ENCODE data around the gene RAI14.

- TF ChIP-seq, protein P1, sequence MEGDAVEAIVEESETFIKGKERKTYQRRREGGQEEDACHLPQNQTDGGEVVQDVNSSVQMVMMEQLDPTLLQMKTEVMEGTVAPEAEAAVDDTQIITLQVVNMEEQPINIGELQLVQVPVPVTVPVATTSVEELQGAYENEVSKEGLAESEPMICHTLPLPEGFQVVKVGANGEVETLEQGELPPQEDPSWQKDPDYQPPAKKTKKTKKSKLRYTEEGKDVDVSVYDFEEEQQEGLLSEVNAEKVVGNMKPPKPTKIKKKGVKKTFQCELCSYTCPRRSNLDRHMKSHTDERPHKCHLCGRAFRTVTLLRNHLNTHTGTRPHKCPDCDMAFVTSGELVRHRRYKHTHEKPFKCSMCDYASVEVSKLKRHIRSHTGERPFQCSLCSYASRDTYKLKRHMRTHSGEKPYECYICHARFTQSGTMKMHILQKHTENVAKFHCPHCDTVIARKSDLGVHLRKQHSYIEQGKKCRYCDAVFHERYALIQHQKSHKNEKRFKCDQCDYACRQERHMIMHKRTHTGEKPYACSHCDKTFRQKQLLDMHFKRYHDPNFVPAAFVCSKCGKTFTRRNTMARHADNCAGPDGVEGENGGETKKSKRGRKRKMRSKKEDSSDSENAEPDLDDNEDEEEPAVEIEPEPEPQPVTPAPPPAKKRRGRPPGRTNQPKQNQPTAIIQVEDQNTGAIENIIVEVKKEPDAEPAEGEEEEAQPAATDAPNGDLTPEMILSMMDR (IDR thresholded peaks at IDR 0.05; ENCODE audit: low read depth, low read length, poor library complexity, severe bottlenecking): no peak
- no peak for TF ChIP-seq EZH2phosphoT487 (IDR thresholded peaks at IDR 0.05; ENCODE audit: borderline replicate concordance, low read length)
Measured at GRCh38 chr5:34666392-34667080, 10.4 kb downstream of the RAI14 start.
